IMR-90 (cell line): Measurements from ENCODE around the gene PPBP. TPM values are rescaled to one million over a fixed set of nuclear protein-coding genes. Genes with fewer than 3 reads are reported as not detected.

Source experiments
- ATAC-seq: fragments of 200-7000 bp; cut with Tn5 transposase; 2 replicates; pipeline ENCODE4 v1.9.1; 2020; ENCODE audit warnings: low read depth, mild to moderate bottlenecking, moderate library complexity
- BruUV-seq: library from RNA; stranded (reverse); fragments of 400-500 nt; replicated peaks from 2 replicates; lab custom pipeline; 2021; lab: Mats Ljungman, UMichigan
- CTCF ChIA-PET: fragments of 300-600 bp; formaldehyde crosslinking; extraction: SDS; loops from one replicate; lab custom pipeline; 2021; ENCODE audit warnings: antibody characterized with exemption; lab: Yijun Ruan, JAX
- POLR2A ChIA-PET: fragments of 300-600 bp; sonication (Branson Sonifier 250); formaldehyde crosslinking; loops from one replicate; lab custom pipeline; 2022; ENCODE audit warnings: antibody characterized with exemption; ENCODE audit not compliant: unreplicated experiment; lab: Charles Lee
- DNase-seq: peaks from one replicate; pipeline ENCODE4 v3.0.0; 2013
- H2AFZ ChIP-seq: replicated peaks from 2 replicates; pipeline ENCODE3; 2013; ENCODE audit warnings: low read length, mild to moderate bottlenecking; ENCODE audit not compliant: poor library complexity
- H2AK5ac ChIP-seq: 2 replicates; pipeline ENCODE4 v1.6.1; 2013; ENCODE audit warnings: low read depth, low read length, inconsistent platforms
- H2AK9ac ChIP-seq: replicated peaks from 2 replicates; pipeline ENCODE3; 2013; ENCODE audit warnings: mild to moderate bottlenecking, low read depth, low read length, moderate library complexity; ENCODE audit not compliant: poor library complexity
- H2BK120ac ChIP-seq: 2 replicates; pipeline ENCODE4 v1.6.1; 2013; ENCODE audit warnings: low read depth, low read length, inconsistent platforms
- H2BK15ac ChIP-seq: 3 replicates; pipeline ENCODE4 v1.6.1; 2013; ENCODE audit warnings: low read depth, low read length, inconsistent platforms
- H2BK20ac ChIP-seq: 2 replicates; pipeline ENCODE4 v1.6.1; 2013; ENCODE audit warnings: low read depth, mild to moderate bottlenecking, inconsistent platforms, low read length, moderate library complexity
- H2BK5ac ChIP-seq: 2 replicates; pipeline ENCODE4 v1.6.1; 2013; ENCODE audit warnings: mild to moderate bottlenecking, low read depth, low read length, inconsistent platforms; ENCODE audit not compliant: poor library complexity, severe bottlenecking
- H3K14ac ChIP-seq: replicated peaks from 2 replicates; pipeline ENCODE4 v1.6.1; 2013; ENCODE audit warnings: low read depth, low read length, inconsistent platforms
- H3K18ac ChIP-seq: 2 replicates; pipeline ENCODE4 v1.6.1; 2013; ENCODE audit warnings: low read depth, low read length, control low read depth
- H3K23ac ChIP-seq: 2 replicates; pipeline ENCODE4 v1.6.1; 2013; ENCODE audit warnings: low read depth, low read length, inconsistent platforms
- H3K27ac ChIP-seq: 2 replicates; pipeline ENCODE4 v1.5.1; 2013; ENCODE audit warnings: mild to moderate bottlenecking, control low read depth, low read length; ENCODE audit not compliant: insufficient read depth
- H3K27me3 ChIP-seq: 2 replicates; pipeline ENCODE4 v1.6.1; 2013; ENCODE audit warnings: low read length; ENCODE audit not compliant: control insufficient read depth, insufficient read depth
- H3K36me3 ChIP-seq: 2 replicates; pipeline ENCODE4 v1.6.1; 2013; ENCODE audit warnings: low read length, mixed read lengths; ENCODE audit not compliant: control insufficient read depth, insufficient read depth
- H3K4ac ChIP-seq: 2 replicates; pipeline ENCODE4 v1.6.1; 2013; ENCODE audit warnings: low read depth, low read length, inconsistent platforms
- H3K4me1 ChIP-seq: 2 replicates; pipeline ENCODE4 v1.6.1; 2013; ENCODE audit warnings: low read length, mixed read lengths; ENCODE audit not compliant: control insufficient read depth, insufficient read depth
- H3K4me2 ChIP-seq: 2 replicates; pipeline ENCODE4 v1.6.1; 2013; ENCODE audit warnings: low read depth, mild to moderate bottlenecking, control low read depth, low read length, moderate library complexity
- H3K4me3 ChIP-seq: 2 replicates; pipeline ENCODE4 v1.5.1; 2013; ENCODE audit warnings: low read depth, mild to moderate bottlenecking, control low read depth, low read length, moderate library complexity; ENCODE audit not compliant: insufficient read depth
- H3K56ac ChIP-seq: 2 replicates; pipeline ENCODE4 v1.6.1; 2013; ENCODE audit warnings: low read length, inconsistent platforms; ENCODE audit not compliant: insufficient read depth; ENCODE audit errors: extremely low read depth
- H3K79me1 ChIP-seq, 2 experiments: 2 replicates each; pipeline ENCODE4 v1.6.1; 2013; ENCODE audit warnings: low read length in 2 of 2, inconsistent platforms in 1 of 2, low read depth in 1 of 2
- H3K9ac ChIP-seq: 2 replicates; pipeline ENCODE4 v1.6.1; 2013; ENCODE audit warnings: low read depth, low read length, control low read depth
- H3K9me1 ChIP-seq: 2 replicates; pipeline ENCODE4 v1.6.1; 2013; ENCODE audit warnings: low read length, inconsistent platforms; ENCODE audit not compliant: insufficient read depth
- H3K9me3 ChIP-seq: 2 replicates; pipeline ENCODE4 v1.6.1; 2013; ENCODE audit warnings: low read length; ENCODE audit not compliant: control insufficient read depth, insufficient read depth
- H4K20me1 ChIP-seq: 2 replicates; pipeline ENCODE4 v1.6.1; 2013; ENCODE audit warnings: low read length, inconsistent platforms; ENCODE audit not compliant: insufficient read depth
- H4K5ac ChIP-seq: 2 replicates; pipeline ENCODE4 v1.6.1; 2013; ENCODE audit warnings: mild to moderate bottlenecking, low read depth, low read length, control low read depth
- H4K8ac ChIP-seq, 2 experiments: 2 replicates each; pipeline ENCODE4 v1.6.1; 2013; ENCODE audit warnings: low read depth in 2 of 2, low read length in 2 of 2, control low read depth in 1 of 2, inconsistent platforms in 1 of 2
- H4K91ac ChIP-seq: 2 replicates; pipeline ENCODE4 v1.6.1; 2013; ENCODE audit warnings: low read depth, low read length, inconsistent platforms; ENCODE audit not compliant: insufficient read depth
- MAZ ChIP-seq: IDR thresholded peaks from 2 replicates; pipeline ENCODE4 v1.6.1; 2012; ENCODE audit warnings: low read depth, mild to moderate bottlenecking, low read length, improper control_type of control experiment, moderate library complexity, borderline replicate concordance
- RAD21 ChIP-seq: IDR thresholded peaks from 2 replicates; pipeline ENCODE4 v1.6.1; 2012; ENCODE audit warnings: low read length, improper control_type of control experiment
- SMC3 ChIP-seq: fragments of 150-350 bp; IDR thresholded peaks from 2 replicates; pipeline ENCODE4 v1.6.1; 2016; ENCODE audit warnings: low read depth, mild to moderate bottlenecking, antibody characterized with exemption, low read length, moderate library complexity
- WGBS, 2 experiments: methylation state at CpG; one replicate each; pipeline versions ENCODE4 v1.1.5 to v1.1.7; 2013; ENCODE audit warnings: missing lambda C conversion rate in 2 of 2; ENCODE audit not compliant: insufficient read length in 1 of 2; ENCODE audit errors: extremely low coverage in 2 of 2; 5-methylcytosine and 5-hydroxymethylcytosine counted together
- dilution Hi-C: fragments of 300-500 bp; cut with HindIII; formaldehyde crosslinking; loops from one replicate; pipeline ENCODE4 v1.14.3; 2018; ENCODE audit warnings: low sequenced_read_pairs; ENCODE audit not compliant: unreplicated experiment
- in situ Hi-C: fragments of 300-500 bp; cut with MboI; formaldehyde crosslinking; loops from 3 replicates; pipeline ENCODE4 v1.14.3; 2019; ENCODE audit warnings: low sequenced_read_pairs, inconsistent platforms, mixed read lengths
- intact Hi-C: fragments of 100-400 bp; cut with micrococcal nuclease; formaldehyde crosslinking; loops from 2 replicates; pipeline ENCODE4 v1.10.0; 2022
- polyA plus RNA-seq, 3 experiments: library from polyadenylated mRNA; depleted of rRNA; stranded (reverse); fragments of >200 nt; gene quantifications; 2 replicates each; pipeline ENCODE4 v1.2.3, GENCODE V29; 2012; ENCODE audit warnings: low replicate concordance in 1 of 3
- total RNA-seq: library from RNA; depleted of rRNA; stranded (reverse); fragments of >200 nt; gene quantifications from 2 replicates; pipeline ENCODE4 v1.2.3, GENCODE V29; 2012

Gene PPBP
- total and polyA plus RNA-seq, 2 of the 4 experiments (the other 2 are of a cell fraction) = not detected

GRCh38 chr4:73998040-73999011 lies 10.3 kb upstream of the PPBP start, which contains the start of gene CXCL5:
CXCL5 (minus strand) TSS chr4:73998677; CDS start chr4:73998581, 96 bp downstream.
- WGBS, 2 experiments = 3% methylated on average over 13 of the region's 46 CpGs; no CpG with 5 or more reads in 1 of the 2 experiments
- Histone ChIP-seq H4K5ac (no peak within 1 kb of the TSS), H2BK5ac (no peak within 1 kb of the TSS), H3K4me1 (peaks cover 2% of the 10 kb centered on the region; the same call in 1 of the 2 replicates), H3K56ac (no peak within 1 kb of the TSS), H2BK20ac (no peak within 1 kb of the TSS), H2BK120ac (0 out of 2 replicates have a peak within 1 kb of the TSS, but pooled peaks have one; percentile 18), H3K23ac (peak within 1 kb of the TSS; percentile 56; the same call in 1 of the 2 replicates), H3K9ac (no peak within 1 kb of the TSS), H4K8ac (peak within 1 kb of the TSS in 1 of 2 experiments; percentile 47; a peak in 1 of 4 replicates), H3K18ac (no peak within 1 kb of the TSS), H3K9me1 (no peaks in the 10 kb centered on the region), H3K79me1 (no peaks in the 10 kb centered on the region), H2AK5ac (peak within 1 kb of the TSS; percentile 39; the same call in 1 of the 2 replicates), H3K36me3 (no peaks in the 10 kb centered on the region), H4K20me1 (no peaks in the 10 kb centered on the region), H3K14ac (peak within 1 kb of the TSS; percentile 19; the same call in 1 of the 2 replicates), H2AFZ (peak within 1 kb of the TSS; percentile 90), H4K91ac (no peak within 1 kb of the TSS), H3K27me3 (peaks cover 12% of the 10 kb centered on the region), H3K4me2 (peak within 1 kb of the TSS; percentile 88), H3K9me3 (no peaks in the 10 kb centered on the region), H3K4me3 (peak within 1 kb of the TSS; percentile 14), H3K27ac (no peak within 1 kb of the TSS), H2AK9ac (peak within 1 kb of the TSS; percentile 61), H3K4ac (no peak within 1 kb of the TSS), H2BK15ac (no peak within 1 kb of the TSS)
- DNase-seq (peak; percentile 39), ATAC-seq (peak; percentile 87)
- BruUV-seq = no TSS peak
- dilution Hi-C loops = no loop called here
- TF ChIP-seq SMC3 (no peak), MAZ (no peak), RAD21 (0 out of 2 replicates have a peak, but pooled peaks have one; percentile 11)
- intact Hi-C loops = loop anchor here (5.0 kb wide), 1 partner anchor 99 kb away; the partner anchor contains the start of gene CXCL2
- CTCF ChIA-PET = no interaction called here
- POLR2A ChIA-PET = no interaction called here
- in situ Hi-C loops = no loop called here
